GM10847 (cell line): ENCODE results near the gene BMP8A.

Source experiments
- POLR2A ChIP-seq: IDR thresholded peaks from 2 replicates; pipeline ENCODE4 v1.6.1; 2011; ENCODE audit not compliant: insufficient read length; ENCODE audit errors: extremely low read depth

BMP8A gene

GRCh38 chr1:39491146-39491921 is at the start of gene BMP8A:
TSS of gene BMP8A (plus strand) at chr1:39491636. CDS start at chr1:39491992, 356 bp downstream.
- TF ChIP-seq POLR2A, result no peak

- no peak for TF ChIP-seq POLR2A
Observed at GRCh38 chr1:39441797-39442196, 49.6 kb upstream of the BMP8A start.

- no peak for TF ChIP-seq POLR2A
Observed at GRCh38 chr1:39445573-39445972, 45.9 kb upstream of the BMP8A start.

GRCh38 chr1:39446986-39447567 is 44.4 kb upstream of the BMP8A start:
- TF ChIP-seq POLR2A, result no peak

GRCh38 chr1:39450956-39451606 is 40.4 kb upstream of the BMP8A start:
- TF ChIP-seq POLR2A, result no peak

GRCh38 chr1:39452081-39452480 is 39.4 kb upstream of the BMP8A start:
- TF ChIP-seq POLR2A, result no peak

GRCh38 chr1:39452540-39452939 is 38.9 kb upstream of the BMP8A start:
- no peak for TF ChIP-seq POLR2A

- no peak for TF ChIP-seq POLR2A
Observed at GRCh38 chr1:39453603-39454002, 37.8 kb upstream of the BMP8A start.

- no peak for TF ChIP-seq POLR2A
Observed at GRCh38 chr1:39458991-39459390, 32.4 kb upstream of the BMP8A start.

- TF ChIP-seq POLR2A, result no peak
Observed at GRCh38 chr1:39462074-39462473, 29.4 kb upstream of the BMP8A start.

GRCh38 chr1:39466413-39467107 is 24.9 kb upstream of the BMP8A start:
- TF ChIP-seq POLR2A, result no peak

GRCh38 chr1:39469150-39469549 is 22.3 kb upstream of the BMP8A start:
- no peak for TF ChIP-seq POLR2A

- no peak for TF ChIP-seq POLR2A
Observed at GRCh38 chr1:39470040-39470439, 21.4 kb upstream of the BMP8A start.

- TF ChIP-seq POLR2A, result no peak
Observed at GRCh38 chr1:39472826-39473225, 18.6 kb upstream of the BMP8A start.

GRCh38 chr1:39473324-39473723 is 18.1 kb upstream of the BMP8A start:
- no peak for TF ChIP-seq POLR2A

- TF ChIP-seq POLR2A, result no peak
Observed at GRCh38 chr1:39474810-39475209, 16.6 kb upstream of the BMP8A start.
